NB4 (cell line): ENCODE data around the gene SLC49A4.

Experiments used
- MYC ChIP-seq: IDR thresholded peaks from 2 replicates; pipeline ENCODE4 v1.6.1; 2011; ENCODE audit warnings: low read depth, low read length
- POLR2A ChIP-seq: IDR thresholded peaks from 2 replicates; pipeline ENCODE4 v1.6.1; 2011; ENCODE audit warnings: mild to moderate bottlenecking; ENCODE audit not compliant: insufficient read length; ENCODE audit errors: extremely low read depth
- TF ChIP-seq, protein P1 (sequence below): IDR thresholded peaks from one replicate; pipeline ENCODE4 v1.5.1; 2012; ENCODE audit warnings: low read depth, low read length
- TF ChIP-seq, protein P2 (sequence below): IDR thresholded peaks from 2 replicates; pipeline ENCODE4 v1.6.1; 2011; ENCODE audit warnings: low read depth, low read length

DNA sequence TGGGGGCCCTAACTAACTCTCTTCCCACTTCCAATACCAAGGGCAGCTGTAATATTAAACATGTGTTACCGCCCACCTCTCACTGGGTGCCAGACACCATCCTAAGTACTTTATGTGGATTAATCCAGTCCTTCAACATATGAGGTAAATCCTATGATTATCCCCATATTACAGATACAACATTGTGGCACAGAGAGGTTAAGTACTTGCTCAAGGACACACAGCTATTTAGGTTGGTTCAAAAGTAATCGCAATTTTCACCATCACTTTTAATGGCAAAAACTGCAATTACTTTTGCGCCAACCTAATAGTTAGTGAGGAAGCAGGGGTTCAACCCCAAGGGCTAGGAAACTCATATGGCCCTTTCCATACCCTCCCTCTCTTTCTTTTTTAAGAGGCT is 131.9 kb downstream of the SLC49A4 start:
- TF ChIP-seq POLR2A, result no peak
- TF ChIP-seq, protein P1, sequence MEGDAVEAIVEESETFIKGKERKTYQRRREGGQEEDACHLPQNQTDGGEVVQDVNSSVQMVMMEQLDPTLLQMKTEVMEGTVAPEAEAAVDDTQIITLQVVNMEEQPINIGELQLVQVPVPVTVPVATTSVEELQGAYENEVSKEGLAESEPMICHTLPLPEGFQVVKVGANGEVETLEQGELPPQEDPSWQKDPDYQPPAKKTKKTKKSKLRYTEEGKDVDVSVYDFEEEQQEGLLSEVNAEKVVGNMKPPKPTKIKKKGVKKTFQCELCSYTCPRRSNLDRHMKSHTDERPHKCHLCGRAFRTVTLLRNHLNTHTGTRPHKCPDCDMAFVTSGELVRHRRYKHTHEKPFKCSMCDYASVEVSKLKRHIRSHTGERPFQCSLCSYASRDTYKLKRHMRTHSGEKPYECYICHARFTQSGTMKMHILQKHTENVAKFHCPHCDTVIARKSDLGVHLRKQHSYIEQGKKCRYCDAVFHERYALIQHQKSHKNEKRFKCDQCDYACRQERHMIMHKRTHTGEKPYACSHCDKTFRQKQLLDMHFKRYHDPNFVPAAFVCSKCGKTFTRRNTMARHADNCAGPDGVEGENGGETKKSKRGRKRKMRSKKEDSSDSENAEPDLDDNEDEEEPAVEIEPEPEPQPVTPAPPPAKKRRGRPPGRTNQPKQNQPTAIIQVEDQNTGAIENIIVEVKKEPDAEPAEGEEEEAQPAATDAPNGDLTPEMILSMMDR, result no peak
- TF ChIP-seq, protein P2, sequence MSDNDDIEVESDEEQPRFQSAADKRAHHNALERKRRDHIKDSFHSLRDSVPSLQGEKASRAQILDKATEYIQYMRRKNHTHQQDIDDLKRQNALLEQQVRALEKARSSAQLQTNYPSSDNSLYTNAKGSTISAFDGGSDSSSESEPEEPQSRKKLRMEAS, result no peak
- no peak for TF ChIP-seq MYC
